ENCODE data around the gene BRD1. TPM values are rescaled to one million over a fixed set of nuclear protein-coding genes. Genes with fewer than 3 reads are reported as not detected.

BRD1 gene
- total RNA-seq, 2 donors from 2014 or later, result 32.9 to 34.9 TPM

- intact Hi-C loops (cut with DNase I, micrococcal nuclease), result no loop called here
- ATAC-seq (peak; percentile 4), DNase-seq (no peak)
Measured at GRCh38 chr22:49776891-49777290, 50.8 kb downstream of the BRD1 start.

GRCh38 chr22:49775867-49776511 is 51.7 kb downstream of the BRD1 start:
- DNase-seq (no peak), ATAC-seq (no peak)
- intact Hi-C loops (cut with DNase I, micrococcal nuclease), result no loop called here

GRCh38 chr22:49775191-49775866 is 52.3 kb downstream of the BRD1 start:
- no peak for DNase-seq
- ATAC-seq, result no peak
- intact Hi-C loops (cut with DNase I, micrococcal nuclease), result no loop called here

GRCh38 chr22:49774499-49775151 is 53.0 kb downstream of the BRD1 start:
- intact Hi-C loops (cut with DNase I, micrococcal nuclease), result no loop called here
- no peak for DNase-seq

GRCh38 chr22:49774046-49774445 is 53.6 kb downstream of the BRD1 start:
- intact Hi-C loops (cut with DNase I, micrococcal nuclease), result no loop called here
- DNase-seq (no peak), ATAC-seq (no peak)

More at GRCh38 chr22:49774499-49775151, 53.0 kb downstream of the BRD1 start:
- no peak for ATAC-seq

GRCh38 chr22:49773531-49773930 is 54.1 kb downstream of the BRD1 start:
- ATAC-seq (no peak), DNase-seq (no peak)
- intact Hi-C loops (cut with DNase I, micrococcal nuclease), result no loop called here

GRCh38 chr22:49772692-49773091 is 55.0 kb downstream of the BRD1 start:
- intact Hi-C loops (cut with DNase I, micrococcal nuclease), result no loop called here
- ATAC-seq (no peak), DNase-seq (no peak)

DNA sequence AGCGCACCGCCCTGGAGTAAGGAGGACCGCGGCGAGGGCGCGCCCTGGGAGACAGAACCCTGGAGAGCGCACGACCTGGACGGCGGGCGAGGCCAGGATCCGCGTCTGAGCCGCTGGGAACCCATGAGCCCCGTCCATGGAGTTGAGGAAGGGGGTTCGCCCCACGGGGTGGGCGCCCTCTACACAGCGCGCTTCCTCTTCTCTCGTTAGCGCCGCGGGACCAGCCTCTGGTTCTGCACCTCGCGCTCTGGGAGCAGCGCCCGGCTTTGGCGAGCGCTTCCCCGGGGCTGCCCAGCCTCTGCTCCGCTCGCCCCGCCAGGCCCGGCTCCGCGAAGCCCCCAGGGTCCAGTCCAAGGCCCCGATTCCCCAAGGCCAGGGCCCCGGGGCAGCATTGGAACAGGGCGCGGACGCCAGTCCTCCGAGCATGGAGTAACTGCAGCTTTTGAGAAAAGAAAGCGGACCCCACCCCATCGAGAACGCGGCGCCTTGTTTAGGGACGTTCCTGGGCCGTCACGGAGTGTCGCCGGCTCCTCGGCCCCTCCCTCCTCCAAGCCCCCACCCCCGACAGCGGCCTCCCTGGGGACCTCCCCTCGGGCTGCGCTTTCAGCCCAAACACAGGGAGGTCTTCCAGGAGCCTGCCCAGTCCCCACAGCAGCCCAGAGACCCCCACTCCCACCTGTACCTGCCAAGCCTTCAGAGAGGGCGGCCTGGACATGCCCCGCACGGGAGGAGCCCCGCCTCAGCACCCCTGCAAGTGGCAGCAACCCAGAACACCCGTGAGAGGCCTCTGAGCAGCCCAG is 56.2 kb downstream of the BRD1 start:
- intact Hi-C loops (cut with DNase I, micrococcal nuclease), result no loop called here
- ATAC-seq (no peak), DNase-seq (no peak)

DNA sequence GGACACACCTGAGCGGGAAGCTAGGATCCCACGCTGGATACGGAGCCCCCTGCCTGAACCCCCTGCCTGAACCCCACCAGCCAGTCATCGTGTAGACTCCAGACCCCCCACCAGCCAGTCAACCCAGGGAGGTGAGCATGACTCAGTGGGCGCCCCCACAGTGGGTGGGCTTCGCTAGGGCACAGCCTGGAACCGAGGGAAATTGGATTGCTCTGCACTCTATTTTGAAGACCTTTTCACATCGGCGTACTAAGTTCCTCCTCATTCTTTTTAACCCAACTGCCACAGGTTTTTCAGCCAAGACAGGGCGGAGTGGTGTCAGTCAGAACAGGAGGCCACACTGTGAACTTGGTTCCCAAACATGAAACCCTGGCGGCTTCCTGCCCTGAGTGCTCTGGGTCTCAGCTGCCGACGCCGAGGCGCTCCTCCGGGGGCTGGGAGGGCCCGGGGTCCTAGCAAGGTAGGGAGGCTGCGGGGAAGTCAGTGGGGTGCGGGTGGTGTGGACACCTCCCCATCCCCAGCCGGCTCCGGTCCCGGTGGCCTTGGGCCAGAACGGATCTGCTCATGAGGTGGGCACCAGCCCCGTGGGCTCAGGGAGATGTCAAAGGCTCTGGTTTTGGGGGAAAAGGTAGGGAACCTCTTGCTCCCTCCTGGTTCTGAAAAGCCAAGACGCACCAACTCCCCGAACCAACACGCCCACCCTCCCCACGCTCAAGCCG is 57.0 kb downstream of the BRD1 start:
- ATAC-seq (no peak), DNase-seq (no peak)
- intact Hi-C loops (cut with DNase I, micrococcal nuclease), result no loop called here

- ATAC-seq, result no peak
- intact Hi-C loops (cut with DNase I, micrococcal nuclease), result loop anchor here in 1 of 2 donors (10.0 kb wide), 1 partner anchor 265 kb away; no protein-coding TSS in a partner anchor
Measured at GRCh38 chr22:49769691-49770546, 57.8 kb downstream of the BRD1 start.

GRCh38 chr22:49768951-49769690 is 58.6 kb downstream of the BRD1 start:
- peak; percentile 22 for ATAC-seq
- DNase-seq, result no peak
- intact Hi-C loops (cut with DNase I, micrococcal nuclease), result loop anchor here in 1 of 2 donors (10.0 kb wide), 1 partner anchor 266 kb away; no protein-coding TSS in a partner anchor

More at GRCh38 chr22:49769691-49770546, 57.8 kb downstream of the BRD1 start:
- DNase-seq, result no peak

GRCh38 chr22:49768077-49768910 is 59.4 kb downstream of the BRD1 start:
- intact Hi-C loops (cut with DNase I, micrococcal nuclease), result loop anchor here in 1 of 2 donors (10.0 kb wide), 1 partner anchor 267 kb away; no protein-coding TSS in a partner anchor
- DNase-seq (no peak), ATAC-seq (no peak)

- ATAC-seq (peak; percentile 55), DNase-seq (no peak)
- intact Hi-C loops (cut with DNase I, micrococcal nuclease), result loop anchor here in 1 of 2 donors (10.0 kb wide), 1 partner anchor 267 kb away; no protein-coding TSS in a partner anchor
Measured at GRCh38 chr22:49767355-49768062, 60.2 kb downstream of the BRD1 start.

DNA sequence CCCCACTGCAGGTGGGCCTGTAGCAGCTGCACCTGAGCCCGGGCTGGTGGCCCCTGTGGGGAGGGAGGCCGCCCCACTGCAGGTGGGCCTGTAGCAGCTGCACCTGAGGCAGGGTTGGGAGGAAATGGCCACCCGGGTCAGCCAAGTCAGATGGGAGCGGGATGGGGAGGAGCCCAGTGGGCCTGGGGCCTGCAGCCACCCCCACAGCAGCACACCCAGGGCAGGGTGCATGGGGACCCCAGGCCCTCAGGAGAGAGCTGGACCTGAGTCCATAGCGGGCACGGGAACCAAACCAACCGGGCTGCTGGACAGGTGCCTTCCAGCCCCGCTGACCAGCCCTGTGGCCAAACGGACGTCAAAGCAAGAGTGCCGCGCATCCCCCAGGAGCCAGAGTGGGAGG is 61.7 kb downstream of the BRD1 start:
- intact Hi-C loops (cut with DNase I, micrococcal nuclease), result loop anchor here in 1 of 2 donors (10.0 kb wide), 1 partner anchor 269 kb away; no protein-coding TSS in a partner anchor
- ATAC-seq, result no peak
- DNase-seq, result no peak

DNA sequence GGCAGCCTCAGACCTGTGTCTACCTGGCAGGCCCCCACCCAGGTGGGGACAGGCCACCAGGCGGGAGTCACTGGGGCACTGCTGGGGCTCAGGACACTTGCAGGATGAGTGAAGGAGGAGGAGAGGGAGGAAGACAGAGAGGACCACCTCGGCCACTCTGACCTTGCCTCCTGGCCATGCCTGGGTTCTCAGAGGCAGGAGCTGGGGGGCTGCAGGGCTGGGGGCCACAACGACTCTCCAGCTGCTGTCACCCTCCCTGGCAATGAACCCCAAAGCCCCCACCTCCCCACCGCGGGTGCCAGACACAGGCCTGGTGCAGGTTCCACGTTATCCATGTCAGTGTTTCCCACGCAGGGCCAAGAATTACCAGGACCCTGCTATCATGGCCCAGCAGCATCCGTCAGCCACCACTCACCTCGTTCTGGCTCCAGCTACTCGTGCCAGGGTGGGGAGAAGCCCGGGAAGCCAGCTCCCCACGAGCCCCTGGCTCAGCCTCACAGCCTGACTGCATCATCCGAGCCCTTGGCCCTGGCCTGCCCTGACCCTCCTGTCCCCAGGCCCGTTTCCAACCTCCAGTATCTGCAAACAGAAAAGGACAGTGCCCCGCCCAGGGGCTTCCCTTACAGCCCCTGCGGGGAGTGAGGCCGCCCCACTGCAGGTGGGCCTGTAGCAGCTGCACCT is 62.4 kb downstream of the BRD1 start:
- intact Hi-C loops (cut with DNase I, micrococcal nuclease), result loop anchor here in 1 of 2 donors (10.0 kb wide), 1 partner anchor 270 kb away; no protein-coding TSS in a partner anchor
- ATAC-seq (no peak), DNase-seq (no peak)

All from left colon (tissue), 2 donors.